H1 (cell line): ENCODE results near the gene PRRT1B. TPM values are rescaled to one million over a fixed set of nuclear protein-coding genes. Genes with fewer than 3 reads are reported as not detected.

Experiments used
- CTCF ChIA-PET: fragments of 300-600 bp; sonication (Branson Sonifier 250); formaldehyde crosslinking; loops from one replicate; lab custom pipeline; 2021; ENCODE audit not compliant: partially characterized antibody; lab: Charles Lee
- POLR2A ChIA-PET: fragments of 300-600 bp; sonication (Branson Sonifier 250); formaldehyde crosslinking; loops from one replicate; lab custom pipeline; 2021; ENCODE audit warnings: inconsistent platforms; ENCODE audit not compliant: partially characterized antibody; lab: Charles Lee
- DNase-seq, 2 experiments: peaks; one replicate each; pipeline versions ENCODE4 v3.0.0 to v3.0.0-alpha.2; 2010 to 2022; ENCODE audit warnings: low spot score in 2 of 2, low read depth in 1 of 2, mixed read lengths in 1 of 2
- FAIRE-seq: peaks from 2 replicates; lab custom pipeline; 2011; peaks lifted over from hg19 to GRCh38; lab: Jason Lieb, UNC
- H2AFZ ChIP-seq: 2 replicates; pipeline ENCODE4 v1.8.1; 2012; ENCODE audit warnings: low read length, inconsistent platforms
- H2AK5ac ChIP-seq: 2 replicates; pipeline ENCODE4 v1.6.1; 2013; ENCODE audit warnings: low read depth, low read length
- H2BK120ac ChIP-seq: replicated peaks from 2 replicates; pipeline ENCODE3; 2013; ENCODE audit warnings: low read depth, low read length, inconsistent platforms
- H2BK12ac ChIP-seq: 2 replicates; pipeline ENCODE4 v1.6.1; 2013; ENCODE audit warnings: low read depth, low read length
- H2BK15ac ChIP-seq: 2 replicates; pipeline ENCODE4 v1.6.1; 2013; ENCODE audit warnings: low read length
- H2BK20ac ChIP-seq: 2 replicates; pipeline ENCODE4 v1.6.1; 2013; ENCODE audit warnings: low read length
- H2BK5ac ChIP-seq: 2 replicates; pipeline ENCODE4 v1.6.1; 2013; ENCODE audit warnings: low read depth, low read length
- H3K14ac ChIP-seq: 2 replicates; pipeline ENCODE4 v1.6.1; 2013; ENCODE audit warnings: inconsistent platforms; ENCODE audit not compliant: insufficient read length
- H3K18ac ChIP-seq: 2 replicates; pipeline ENCODE4 v1.6.1; 2013; ENCODE audit warnings: low read length; ENCODE audit errors: extremely low read depth
- H3K23ac ChIP-seq: 2 replicates; pipeline ENCODE4 v1.6.1; 2013; ENCODE audit warnings: inconsistent platforms; ENCODE audit not compliant: insufficient read length
- H3K23me2 ChIP-seq: 2 replicates; pipeline ENCODE4 v1.6.1; 2013; ENCODE audit warnings: low read depth, low read length
- H3K27ac ChIP-seq: 2 replicates; pipeline ENCODE4 v1.6.1; 2011; ENCODE audit warnings: low read depth, low read length, inconsistent platforms
- H3K27me3 ChIP-seq, 4 experiments: replicated peaks in 1 of 4; 1 replicate in 1 of 4; 2 replicates in 3 of 4; pipeline versions ENCODE4 v1.6.1 to v1.8.1; 2011 to 2013; ENCODE audit warnings: low read length in 3 of 4, mild to moderate bottlenecking in 3 of 4, inconsistent platforms in 2 of 4, mixed read lengths in 2 of 4, moderate library complexity in 1 of 4; ENCODE audit not compliant: control insufficient read depth in 3 of 4, insufficient read depth in 3 of 4; ENCODE audit errors: extremely low read depth in 1 of 4
- H3K36me3 ChIP-seq, 4 experiments: 2 replicates each; pipeline versions ENCODE4 v1.6.1 to v1.8.1; 2011 to 2013; ENCODE audit warnings: mild to moderate bottlenecking in 4 of 4, low read length in 3 of 4, moderate library complexity in 2 of 4, control low read depth in 1 of 4, inconsistent platforms in 1 of 4; ENCODE audit not compliant: insufficient read depth in 4 of 4, control insufficient read depth in 2 of 4
- H3K4ac ChIP-seq: replicated peaks from 2 replicates; pipeline ENCODE3; 2013; ENCODE audit warnings: low read length, low read depth, mixed read lengths, inconsistent platforms; ENCODE audit not compliant: insufficient read length
- H3K4me1 ChIP-seq, 4 experiments: replicated peaks in 1 of 4; 1 replicate in 1 of 4; 2 replicates in 3 of 4; pipeline versions ENCODE4 v1.6.1 to v1.8.1; 2011 to 2013; ENCODE audit warnings: low read length in 3 of 4, inconsistent platforms in 2 of 4, mixed read lengths in 1 of 4; ENCODE audit not compliant: insufficient read depth in 4 of 4, control insufficient read depth in 3 of 4
- H3K4me2 ChIP-seq, 2 experiments: 2 replicates each; pipeline versions ENCODE4 v1.6.1 to v1.8.1; 2011 to 2013; ENCODE audit warnings: low read depth in 2 of 2, low read length in 2 of 2, control low read depth in 1 of 2, inconsistent platforms in 1 of 2, mild to moderate bottlenecking in 1 of 2; ENCODE audit not compliant: insufficient read depth in 1 of 2
- H3K4me3 ChIP-seq, 4 experiments: fragments of 200-600, 300-600 bp in 1 of 4; sonication (generic), shearing (Covaris generic), sonication (Bioruptor Twin) in 1 of 4; 2 replicates each; pipeline versions ENCODE4 v1.5.1 to v1.8.1; 2011 to 2016; ENCODE audit warnings: low read length in 4 of 4, low read depth in 3 of 4, control low read depth in 2 of 4, inconsistent platforms in 2 of 4, mild to moderate bottlenecking in 2 of 4, mixed read lengths in 1 of 4, moderate library complexity in 1 of 4; ENCODE audit not compliant: insufficient read depth in 2 of 4; ENCODE audit errors: extremely low read depth in 1 of 4
- H3K56ac ChIP-seq: replicated peaks from 2 replicates; pipeline ENCODE3; 2013; ENCODE audit warnings: low read depth, mild to moderate bottlenecking, mixed read lengths, low read length, inconsistent platforms; ENCODE audit not compliant: insufficient read length
- H3K79me1 ChIP-seq: 2 replicates; pipeline ENCODE4 v1.6.1; 2013; ENCODE audit warnings: low read depth, low read length, control low read depth
- H3K79me2 ChIP-seq, 2 experiments: 2 replicates each; pipeline versions ENCODE4 v1.6.1 to v1.8.1; 2012 to 2013; ENCODE audit warnings: low read length in 2 of 2, mild to moderate bottlenecking in 2 of 2, inconsistent platforms in 1 of 2; ENCODE audit not compliant: insufficient read depth in 2 of 2, control insufficient read depth in 1 of 2
- H3K9ac ChIP-seq, 4 experiments: replicated peaks in 1 of 4; 1 replicate in 1 of 4; 2 replicates in 3 of 4; pipeline versions ENCODE4 v1.6.1 to v1.8.1; 2011 to 2013; ENCODE audit warnings: low read depth in 3 of 4, low read length in 3 of 4, control low read depth in 2 of 4, mild to moderate bottlenecking in 2 of 4, moderate library complexity in 2 of 4, inconsistent platforms in 1 of 4; ENCODE audit errors: extremely low read depth in 1 of 4
- H3K9me3 ChIP-seq, 2 experiments: 2 replicates each; pipeline versions ENCODE4 v1.6.1 to v1.8.1; 2012 to 2013; ENCODE audit warnings: mild to moderate bottlenecking in 2 of 2, moderate library complexity in 2 of 2, control low read depth in 1 of 2, inconsistent platforms in 1 of 2, low read depth in 1 of 2, low read length in 1 of 2, mixed read lengths in 1 of 2; ENCODE audit not compliant: insufficient read depth in 2 of 2
- H4K20me1 ChIP-seq, 2 experiments: replicated peaks in 1 of 2; 2 replicates each; pipeline versions ENCODE3 to v1.8.1; 2011 to 2013; ENCODE audit warnings: inconsistent platforms in 2 of 2, low read length in 2 of 2, mild to moderate bottlenecking in 1 of 2; ENCODE audit not compliant: insufficient read depth in 2 of 2, control insufficient read depth in 1 of 2
- H4K5ac ChIP-seq: 2 replicates; pipeline ENCODE4 v1.6.1; 2013; ENCODE audit warnings: low read length, low read depth, mixed read lengths, inconsistent platforms; ENCODE audit not compliant: insufficient read length
- H4K8ac ChIP-seq: 2 replicates; pipeline ENCODE4 v1.8.0; 2013; ENCODE audit warnings: mild to moderate bottlenecking, moderate library complexity, low read length, inconsistent platforms; ENCODE audit not compliant: insufficient read depth; ENCODE audit errors: extremely low read depth
- H4K91ac ChIP-seq: replicated peaks from 2 replicates; pipeline ENCODE3; 2013; ENCODE audit warnings: low read length, mixed read lengths, inconsistent platforms; ENCODE audit not compliant: insufficient read length
- CEBPB ChIP-seq: IDR thresholded peaks from 2 replicates; pipeline ENCODE4 v1.6.1; 2012; ENCODE audit warnings: low read depth, low read length
- JUND ChIP-seq: IDR thresholded peaks from 2 replicates; pipeline ENCODE4 v1.6.1; 2011; ENCODE audit warnings: mild to moderate bottlenecking, improper control_type of control experiment, low read length
- PHF8 ChIP-seq: fragments of 200-600 bp; sonication (generic); conservative IDR thresholded peaks from 2 replicates; pipeline ENCODE4 v1.7.1; 2012; ENCODE audit warnings: low read depth, mild to moderate bottlenecking, inconsistent platforms, low read length, moderate library complexity
- RXRA ChIP-seq: IDR thresholded peaks from 2 replicates; pipeline ENCODE4 v1.6.1; 2011; ENCODE audit warnings: low read depth, mild to moderate bottlenecking, low read length, moderate library complexity; ENCODE audit not compliant: insufficient read depth
- WGBS, 2 experiments: shearing (Covaris generic) in 1 of 2; methylation state at CpG; one replicate each; pipeline versions ENCODE4 v1.1.6 to v1.1.7; 2013 to 2015; ENCODE audit warnings: low lambda C conversion rate in 2 of 2, mixed read lengths in 2 of 2, inconsistent platforms in 1 of 2, low coverage in 1 of 2, missing lambda C conversion rate in 1 of 2; ENCODE audit not compliant: insufficient replicate concordance in 2 of 2, insufficient coverage in 1 of 2, insufficient read length in 1 of 2; ENCODE audit errors: extremely low coverage in 1 of 2, missing lambda C conversion rate in 1 of 2; 5-methylcytosine and 5-hydroxymethylcytosine counted together
- polyA plus RNA-seq, 7 experiments: library from polyadenylated mRNA; depleted of rRNA in 3 of 7; stranded (reverse) in 5 of 7; unstranded in 2 of 7; fragments of >200 nt in 5 of 7; fragments of 200-250 nt in 2 of 7; gene quantifications; 1 replicate in 5 of 7; 2 replicates in 1 of 7; 4 replicates in 1 of 7; pipeline versions ENCODE4 v1.2.1 to v1.2.3, GENCODE V29; 2011 to 2013; ENCODE audit warnings: missing spikeins in 2 of 7, mixed read lengths in 2 of 7
- total RNA-seq: library from RNA; stranded (reverse); fragmentation: NEBNext Ultra II Directional; extraction: Animal tissue kit (Norgen Biotek cat#: 25700); gene quantifications from 2 replicates; pipeline ENCODE4 v1.2.1, GENCODE V29; 2021
- TF ChIP-seq, protein P1 (sequence below), 3 experiments: IDR thresholded peaks; 1 replicate in 2 of 3; 2 replicates in 1 of 3; pipeline versions ENCODE4 v1.5.1 to v1.6.1; 2011; ENCODE audit warnings: low read length in 3 of 3, mild to moderate bottlenecking in 3 of 3, inconsistent platforms in 2 of 3, low read depth in 1 of 3, moderate library complexity in 1 of 3; ENCODE audit not compliant: insufficient read depth in 1 of 3; ENCODE audit errors: control extremely low read depth in 1 of 3
- TF ChIP-seq, protein P2 (sequence below): IDR thresholded peaks from 2 replicates; pipeline ENCODE4 v1.6.1; 2012; ENCODE audit warnings: inconsistent platforms

Gene PRRT1B
- total and polyA plus RNA-seq, 2 of the 8 experiments (the other 6 are each of a cell fraction or from before 2014, with no cell fraction given), result 0.30 to 1.2 TPM

DNA sequence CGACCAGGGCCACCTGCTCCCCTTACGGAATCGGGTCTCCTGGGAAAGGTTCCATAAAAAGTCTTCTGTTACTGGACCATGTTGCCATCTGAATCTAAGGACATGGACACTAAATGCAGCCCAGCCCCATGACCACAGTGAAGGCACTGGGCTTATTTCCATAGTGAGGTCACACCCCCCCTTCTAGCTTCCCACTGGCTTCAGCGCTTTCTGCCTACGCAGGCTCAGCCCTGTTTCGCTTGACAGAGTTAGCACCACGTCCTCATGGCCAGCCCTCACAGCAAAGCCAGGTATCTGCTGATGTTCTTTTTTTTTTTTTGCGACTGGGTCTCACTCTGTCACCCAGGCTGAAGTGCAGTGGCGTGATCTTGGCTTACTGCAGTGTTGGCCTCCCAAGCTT, 28.4 kb upstream of the PRRT1B start:
- Histone ChIP-seq H3K79me1 (no peaks in the 10 kb centered on the region), H3K56ac (no peak overlapping the region), H2BK15ac (no peak overlapping the region), H3K27ac (no peak overlapping the region), H3K23ac (no peak overlapping the region), H2AFZ (no peak overlapping the region), H2AK5ac (no peak overlapping the region), H4K5ac (no peak overlapping the region), H2BK5ac (no peak overlapping the region), H2BK20ac (no peak overlapping the region), H3K4me3 (no peak overlapping the region), H4K8ac (no peak overlapping the region), H4K20me1 (peaks cover 1 to 3% of the 10 kb centered on the region in 2 experiments), H3K18ac (no peak overlapping the region), H3K27me3 (no peaks in the 10 kb centered on the region), H3K79me2 (no peaks in the 10 kb centered on the region), H2BK12ac (no peak overlapping the region), H3K9me3 (peaks cover 3 to 5% of the 10 kb centered on the region in 2 experiments; a peak in 2 of 4 replicates), H3K36me3 (peaks cover 25 to 66% (median 49%) of the 10 kb centered on the region in 4 experiments), H3K9ac (no peak overlapping the region), H3K4me1 (no peaks in the 10 kb centered on the region), H2BK120ac (no peak overlapping the region), H3K4me2 (no peak overlapping the region), H3K4ac (no peak overlapping the region), H4K91ac (no peak overlapping the region), H3K23me2 (no peaks in the 10 kb centered on the region), H3K14ac (no peak overlapping the region)
- no peak for FAIRE-seq
- TF ChIP-seq JUND, result no peak
- no peak for TF ChIP-seq PHF8
- TF ChIP-seq CEBPB, result no peak
- no peak for TF ChIP-seq RXRA
- TF ChIP-seq, protein P1, sequence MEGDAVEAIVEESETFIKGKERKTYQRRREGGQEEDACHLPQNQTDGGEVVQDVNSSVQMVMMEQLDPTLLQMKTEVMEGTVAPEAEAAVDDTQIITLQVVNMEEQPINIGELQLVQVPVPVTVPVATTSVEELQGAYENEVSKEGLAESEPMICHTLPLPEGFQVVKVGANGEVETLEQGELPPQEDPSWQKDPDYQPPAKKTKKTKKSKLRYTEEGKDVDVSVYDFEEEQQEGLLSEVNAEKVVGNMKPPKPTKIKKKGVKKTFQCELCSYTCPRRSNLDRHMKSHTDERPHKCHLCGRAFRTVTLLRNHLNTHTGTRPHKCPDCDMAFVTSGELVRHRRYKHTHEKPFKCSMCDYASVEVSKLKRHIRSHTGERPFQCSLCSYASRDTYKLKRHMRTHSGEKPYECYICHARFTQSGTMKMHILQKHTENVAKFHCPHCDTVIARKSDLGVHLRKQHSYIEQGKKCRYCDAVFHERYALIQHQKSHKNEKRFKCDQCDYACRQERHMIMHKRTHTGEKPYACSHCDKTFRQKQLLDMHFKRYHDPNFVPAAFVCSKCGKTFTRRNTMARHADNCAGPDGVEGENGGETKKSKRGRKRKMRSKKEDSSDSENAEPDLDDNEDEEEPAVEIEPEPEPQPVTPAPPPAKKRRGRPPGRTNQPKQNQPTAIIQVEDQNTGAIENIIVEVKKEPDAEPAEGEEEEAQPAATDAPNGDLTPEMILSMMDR (IDR thresholded peaks at IDR 0.05; ENCODE audit: control extremely low read depth in 1 of 3, insufficient read depth in 1 of 3, low read depth in 1 of 3, low read length in 3 of 3), result no peak
- TF ChIP-seq, protein P2, sequence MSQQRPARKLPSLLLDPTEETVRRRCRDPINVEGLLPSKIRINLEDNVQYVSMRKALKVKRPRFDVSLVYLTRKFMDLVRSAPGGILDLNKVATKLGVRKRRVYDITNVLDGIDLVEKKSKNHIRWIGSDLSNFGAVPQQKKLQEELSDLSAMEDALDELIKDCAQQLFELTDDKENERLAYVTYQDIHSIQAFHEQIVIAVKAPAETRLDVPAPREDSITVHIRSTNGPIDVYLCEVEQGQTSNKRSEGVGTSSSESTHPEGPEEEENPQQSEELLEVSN, result no peak
- ChIA-PET POLR2A (interaction anchor here (3.6 kb wide), 1 partner anchor 11 kb away, joined by 22 read pairs; no protein-coding TSS in a partner anchor), CTCF (no interaction called here)
- DNase-seq, result no peak
- WGBS, 2 experiments, result 96% methylated on average over 9 of the region's 9 CpGs; no CpG with 5 or more reads in 1 of the 2 experiments
